Trophoblast cell (in vitro differentiated cells and primary cell): ENCODE measurements around the gene ZNF808.
A peak's percentile ranks its signal among the peaks of the same experiment; 100 is the strongest.

Experiments
- DNase-seq, 2 donors: peaks; one replicate each; pipeline ENCODE4 v3.0.0-alpha.2; 2016
- H2AFZ ChIP-seq: 2 replicates; pipeline ENCODE4 v1.6.1; 2013; ENCODE audit warnings: low read length, moderate library complexity, mild to moderate bottlenecking; ENCODE audit not compliant: insufficient read depth, poor library complexity
- H2AK5ac ChIP-seq: 2 replicates; pipeline ENCODE4 v1.6.1; 2013; ENCODE audit warnings: mild to moderate bottlenecking, low read length
- H2BK120ac ChIP-seq: 2 replicates; pipeline ENCODE4 v1.6.1; 2013; ENCODE audit warnings: low read length, mild to moderate bottlenecking, moderate library complexity; ENCODE audit not compliant: insufficient read depth, poor library complexity
- H2BK12ac ChIP-seq: 2 replicates; pipeline ENCODE4 v1.6.1; 2013; ENCODE audit warnings: mild to moderate bottlenecking, low read length, moderate library complexity
- H2BK5ac ChIP-seq: 2 replicates; pipeline ENCODE4 v1.6.1; 2013; ENCODE audit warnings: low read length, low read depth, moderate library complexity, mild to moderate bottlenecking; ENCODE audit not compliant: poor library complexity
- H3K14ac ChIP-seq: 2 replicates; pipeline ENCODE4 v1.6.1; 2013; ENCODE audit warnings: mild to moderate bottlenecking, low read length
- H3K18ac ChIP-seq: 2 replicates; pipeline ENCODE4 v1.6.1; 2013; ENCODE audit warnings: mild to moderate bottlenecking, low read length
- H3K23ac ChIP-seq: 2 replicates; pipeline ENCODE4 v1.6.1; 2013; ENCODE audit warnings: low read length
- H3K27ac ChIP-seq: 2 replicates; pipeline ENCODE4 v1.5.1; 2013; ENCODE audit warnings: low read depth, mild to moderate bottlenecking, inconsistent platforms, low read length, moderate library complexity
- H3K27me3 ChIP-seq: 2 replicates; pipeline ENCODE4 v1.6.1; 2013; ENCODE audit warnings: inconsistent platforms, mild to moderate bottlenecking, low read length, moderate library complexity; ENCODE audit not compliant: insufficient read depth
- H3K36me3 ChIP-seq, 2 experiments: 1 replicate in 1 of 2; 2 replicates in 1 of 2; pipeline ENCODE4 v1.6.1; 2013; ENCODE audit warnings: low read length in 2 of 2, mild to moderate bottlenecking in 2 of 2, moderate library complexity in 1 of 2; ENCODE audit not compliant: insufficient read depth in 2 of 2, control insufficient read depth in 1 of 2
- H3K4ac ChIP-seq: 2 replicates; pipeline ENCODE4 v1.6.1; 2013; ENCODE audit warnings: low read depth, mild to moderate bottlenecking, low read length, moderate library complexity
- H3K4me1 ChIP-seq, 2 experiments: 1 replicate in 1 of 2; 2 replicates in 1 of 2; pipeline ENCODE4 v1.6.1; 2013; ENCODE audit warnings: low read length in 2 of 2, mild to moderate bottlenecking in 2 of 2, moderate library complexity in 1 of 2; ENCODE audit not compliant: insufficient read depth in 2 of 2, control insufficient read depth in 1 of 2
- H3K4me2 ChIP-seq: 2 replicates; pipeline ENCODE4 v1.6.1; 2013; ENCODE audit warnings: inconsistent platforms, mild to moderate bottlenecking, low read length, moderate library complexity
- H3K4me3 ChIP-seq: 2 replicates; pipeline ENCODE4 v1.5.1; 2013; ENCODE audit warnings: mild to moderate bottlenecking, low read depth, low read length, inconsistent platforms
- H3K79me1 ChIP-seq: one replicate; pipeline ENCODE4 v1.6.1; 2013; ENCODE audit warnings: low read length
- H3K79me2 ChIP-seq: 2 replicates; pipeline ENCODE4 v1.6.1; 2013; ENCODE audit warnings: low read length, mild to moderate bottlenecking; ENCODE audit not compliant: control insufficient read depth, insufficient read depth, poor library complexity
- H3K9ac ChIP-seq: 2 replicates; pipeline ENCODE4 v1.6.1; 2013; ENCODE audit warnings: mild to moderate bottlenecking, low read length
- H3K9me3 ChIP-seq: 2 replicates; pipeline ENCODE4 v1.6.1; 2013; ENCODE audit warnings: low read depth, mild to moderate bottlenecking, control low read depth, inconsistent platforms, low read length; ENCODE audit not compliant: insufficient read depth
- H4K12ac ChIP-seq: 2 replicates; pipeline ENCODE4 v1.6.1; 2013; ENCODE audit warnings: low read depth, mild to moderate bottlenecking, low read length, moderate library complexity
- H4K8ac ChIP-seq: 2 replicates; pipeline ENCODE4 v1.6.1; 2013; ENCODE audit warnings: low read depth, mild to moderate bottlenecking, low read length, moderate library complexity
- H4K91ac ChIP-seq: one replicate; pipeline ENCODE4 v1.6.1; 2013; ENCODE audit warnings: low read depth, mild to moderate bottlenecking, low read length, moderate library complexity
- WGBS: extraction: QIAGEN DNeasy Blood & Tissue Kit; methylation state at CpG from one replicate; pipeline ENCODE4 v1.1.7; 2013; ENCODE audit warnings: missing lambda C conversion rate; ENCODE audit not compliant: insufficient read length, insufficient coverage; ENCODE audit errors: extremely low coverage; 5-methylcytosine and 5-hydroxymethylcytosine counted together

Gene ZNF808

GRCh38 chr19:52570000-52570861 is 42.8 kb downstream of the ZNF808 start, which contains the start of gene ZNF701:
ZNF701 (plus strand) TSS chr19:52570287; CDS start chr19:52574148, 3,861 bp downstream.
- Histone ChIP-seq H3K9me3 (no peaks in the 10 kb centered on the region), H3K9ac (peak within 1 kb of the TSS; percentile 96), H3K4ac (peak within 1 kb of the TSS; percentile 64), H3K23ac (no peak within 1 kb of the TSS), H3K79me2 (peaks cover 7% of the 10 kb centered on the region), H3K27me3 (no peaks in the 10 kb centered on the region), H3K4me1 (peaks cover 0 to 3% of the 10 kb centered on the region in 2 experiments), H2AFZ (no peak within 1 kb of the TSS), H3K79me1 (peaks cover 10% of the 10 kb centered on the region), H3K27ac (peak within 1 kb of the TSS; percentile 94), H4K91ac (peak within 1 kb of the TSS; percentile 92), H3K36me3 (peaks cover 11 to 19% of the 10 kb centered on the region in 2 experiments), H2AK5ac (peak within 1 kb of the TSS; percentile 25), H3K18ac (peak within 1 kb of the TSS; percentile 96), H4K8ac (peak within 1 kb of the TSS; percentile 81), H4K12ac (peak within 1 kb of the TSS; percentile 68), H3K4me3 (peak within 1 kb of the TSS; percentile 93), H3K14ac (peak within 1 kb of the TSS; percentile 85), H2BK12ac (no peak within 1 kb of the TSS), H2BK5ac (peak within 1 kb of the TSS; percentile 85), H2BK120ac (peak within 1 kb of the TSS; percentile 79), H3K4me2 (peak within 1 kb of the TSS; percentile 80)
- no CpG with 5 or more reads among the region's 57 CpGs for WGBS
- DNase-seq: peak; percentile 94 to 97

- Histone ChIP-seq H2BK120ac (no peak overlapping the region), H4K91ac (no peak overlapping the region), H4K8ac (no peak overlapping the region), H2AFZ (no peak overlapping the region), H3K4me1 (no peaks in the 10 kb centered on the region), H3K9ac (no peak overlapping the region), H3K79me2 (no peaks in the 10 kb centered on the region), H3K27ac (no peak overlapping the region), H2AK5ac (no peak overlapping the region), H3K79me1 (no peaks in the 10 kb centered on the region), H3K4ac (no peak overlapping the region), H3K9me3 (no peaks in the 10 kb centered on the region), H3K14ac (no peak overlapping the region), H3K18ac (no peak overlapping the region), H2BK5ac (no peak overlapping the region), H3K27me3 (no peaks in the 10 kb centered on the region), H3K4me2 (no peak overlapping the region), H3K23ac (no peak overlapping the region), H3K4me3 (no peak overlapping the region), H4K12ac (no peak overlapping the region), H3K36me3 (peaks cover 19 to 41% of the 10 kb centered on the region in 2 experiments), H2BK12ac (no peak overlapping the region)
- peak in 1 of 2 donors; percentile 21 for DNase-seq
- WGBS: no CpG with 5 or more reads among the region's 39 CpGs
Observed at GRCh38 chr19:52584736-52585440, 57.4 kb downstream of the ZNF808 start.

- no peaks in the 10 kb centered on the region for H3K9me3 ChIP-seq
- no peaks in the 10 kb centered on the region for H3K4me1 ChIP-seq
- no CpG with 5 or more reads among the region's 6 CpGs for WGBS
- no peak overlapping the region for H3K14ac ChIP-seq
- no peak overlapping the region for H2AFZ ChIP-seq
- H3K18ac ChIP-seq: no peak overlapping the region
- no peak overlapping the region for H3K4me3 ChIP-seq
- H4K12ac ChIP-seq: no peak overlapping the region
- no peak overlapping the region for H3K27ac ChIP-seq
- no peak overlapping the region for H3K9ac ChIP-seq
- no peak overlapping the region for H2AK5ac ChIP-seq
- no peaks in the 10 kb centered on the region for H3K79me1 ChIP-seq
- H2BK12ac ChIP-seq: no peak overlapping the region
- peaks cover 19 to 42% of the 10 kb centered on the region in 2 experiments for H3K36me3 ChIP-seq
- H4K91ac ChIP-seq: no peak overlapping the region
- H3K79me2 ChIP-seq: no peaks in the 10 kb centered on the region
- H2BK5ac ChIP-seq: no peak overlapping the region
- H4K8ac ChIP-seq: no peak overlapping the region
- H2BK120ac ChIP-seq: no peak overlapping the region
- no peaks in the 10 kb centered on the region for H3K27me3 ChIP-seq
- DNase-seq: no peak
- no peak overlapping the region for H3K4ac ChIP-seq
- no peak overlapping the region for H3K23ac ChIP-seq
- no peak overlapping the region for H3K4me2 ChIP-seq
Observed at GRCh38 chr19:52585604-52586003, 58.1 kb downstream of the ZNF808 start.

GRCh38 chr19:52590728-52591127 is 63.3 kb downstream of the ZNF808 start:
- no peaks in the 10 kb centered on the region for H3K79me2 ChIP-seq

More at GRCh38 chr19:52590728-52591127, 63.3 kb downstream of the ZNF808 start:
- Histone ChIP-seq H4K8ac (no peak overlapping the region), H3K79me1 (no peaks in the 10 kb centered on the region), H3K14ac (no peak overlapping the region), H2BK120ac (no peak overlapping the region), H2AFZ (no peak overlapping the region), H3K27ac (no peak overlapping the region), H2AK5ac (no peak overlapping the region), H3K27me3 (no peaks in the 10 kb centered on the region), H2BK5ac (no peak overlapping the region), H2BK12ac (no peak overlapping the region), H3K9ac (no peak overlapping the region), H3K23ac (no peak overlapping the region), H3K9me3 (no peaks in the 10 kb centered on the region), H3K4ac (no peak overlapping the region), H3K36me3 (peaks cover 10 to 32% of the 10 kb centered on the region in 2 experiments), H4K91ac (no peak overlapping the region), H3K4me2 (no peak overlapping the region), H4K12ac (no peak overlapping the region), H3K18ac (no peak overlapping the region), H3K4me1 (no peaks in the 10 kb centered on the region), H3K4me3 (no peak overlapping the region)
- DNase-seq: no peak
- WGBS: no CpG with 5 or more reads among the region's 5 CpGs
